Stimulated activated CD4-positive, alpha-beta T cell treated with anti-CD3 and anti-CD28 coated beads, Interleukin-15, amount 100 ng/mL, for 48 hours (primary cell): ENCODE data around the gene GAPDH.
"Not testable (repeated sequence)": the region's sequence is repeated elsewhere in the genome, so short reads cannot be mapped to it uniquely, and the experiment has no call there.

ENCODE experiments used
- DNase-seq, 2 donors: peaks; one replicate each; pipeline ENCODE4 v3.0.0-alpha.2; 2020; ENCODE audit warnings: low read depth in 2 of 2

Gene GAPDH

GRCh38 chr12:6533923-6534694 lies at the start of gene GAPDH:
TSS of gene GAPDH (plus strand) at chr12:6534517. CDS start at chr12:6534833, 316 bp downstream.
- DNase-seq = peak; percentile 87

GRCh38 chr12:6488240-6488639 lies 46.1 kb upstream of the GAPDH start:
- DNase-seq = no peak

- no peak for DNase-seq
Observed at GRCh38 chr12:6489449-6489848, 44.9 kb upstream of the GAPDH start.

GRCh38 chr12:6490673-6491072 lies 43.6 kb upstream of the GAPDH start:
- not testable (repeated sequence) for DNase-seq

GRCh38 chr12:6492838-6493496 lies 41.4 kb upstream of the GAPDH start, which contains the start of gene MRPL51:
TSS of gene MRPL51 (minus strand) at chr12:6493262. CDS start at chr12:6493136, 126 bp downstream.
- DNase-seq = peak; percentile 95 to 96

GRCh38 chr12:6493497-6494257 lies 40.6 kb upstream of the GAPDH start, which contains the start of gene NCAPD2:
TSS of gene NCAPD2 (plus strand) at chr12:6494102. CDS start at chr12:6495099, 997 bp downstream.
- peak; percentile 92 to 94 for DNase-seq

- no peak for DNase-seq
Observed at GRCh38 chr12:6494258-6494743, 40.0 kb upstream of the GAPDH start.

- no peak for DNase-seq
Observed at GRCh38 chr12:6494968-6495367, 39.3 kb upstream of the GAPDH start.

- not testable (repeated sequence) for DNase-seq
Observed at GRCh38 chr12:6497291-6497690, 37.0 kb upstream of the GAPDH start.

- no peak for DNase-seq
Observed at GRCh38 chr12:6500466-6500865, 33.9 kb upstream of the GAPDH start.

- no peak for DNase-seq
Observed at GRCh38 chr12:6507102-6507998, 27.0 kb upstream of the GAPDH start.

GRCh38 chr12:6508087-6508486 lies 26.2 kb upstream of the GAPDH start:
- no peak for DNase-seq

GRCh38 chr12:6520186-6520585 lies 14.1 kb upstream of the GAPDH start:
- no peak for DNase-seq

- no peak for DNase-seq
Observed at GRCh38 chr12:6522193-6522592, 12.1 kb upstream of the GAPDH start.

- no peak for DNase-seq
Observed at GRCh38 chr12:6523708-6524107, 10.6 kb upstream of the GAPDH start.

GRCh38 chr12:6524648-6525047 lies 9.7 kb upstream of the GAPDH start:
- no peak for DNase-seq

- DNase-seq = no peak
Observed at GRCh38 chr12:6526201-6526600, 8.1 kb upstream of the GAPDH start.

GRCh38 chr12:6526766-6527525 lies 7.4 kb upstream of the GAPDH start:
- no peak for DNase-seq

- DNase-seq = no peak
Observed at GRCh38 chr12:6527711-6528110, 6.6 kb upstream of the GAPDH start.

- no peak for DNase-seq
Observed at GRCh38 chr12:6528539-6529235, 5.6 kb upstream of the GAPDH start.
